HL-60 (cell line): ENCODE measurements around the gene SPOP.

Source experiments
- GABPA ChIP-seq: IDR thresholded peaks from 2 replicates; pipeline ENCODE4 v1.6.1; 2012; ENCODE audit warnings: low read depth
- POLR2AphosphoS5 ChIP-seq: IDR thresholded peaks from 2 replicates; pipeline ENCODE4 v1.6.1; 2012; ENCODE audit warnings: low read depth
- TF ChIP-seq, protein P1 (sequence below): IDR thresholded peaks from one replicate; pipeline ENCODE4 v1.5.1; 2011; ENCODE audit warnings: low read length, control low read depth, inconsistent platforms; ENCODE audit not compliant: insufficient read depth
- TF ChIP-seq, protein P2 (sequence below): IDR thresholded peaks from 2 replicates; pipeline ENCODE4 v1.6.1; 2012; ENCODE audit warnings: low read depth; ENCODE audit not compliant: insufficient replicate concordance

DNA sequence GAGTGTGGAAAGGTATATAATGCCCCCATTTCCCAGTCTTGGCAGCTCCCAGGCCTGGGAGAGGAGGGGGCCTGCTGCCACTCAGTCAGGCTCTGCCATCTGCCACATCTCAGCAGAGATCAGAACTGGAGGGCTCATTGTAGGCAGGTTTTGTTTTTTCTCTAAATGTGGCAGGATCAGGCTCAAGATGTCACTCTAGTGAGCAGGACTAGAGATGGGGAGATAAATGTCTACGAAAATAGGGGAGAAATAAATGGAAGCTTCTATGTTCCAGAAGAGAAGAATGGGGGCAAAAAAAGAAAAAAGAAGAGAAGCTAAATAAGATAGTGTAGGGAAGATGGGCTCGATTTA, 88.3 kb downstream of the SPOP start:
- TF ChIP-seq, protein P1, sequence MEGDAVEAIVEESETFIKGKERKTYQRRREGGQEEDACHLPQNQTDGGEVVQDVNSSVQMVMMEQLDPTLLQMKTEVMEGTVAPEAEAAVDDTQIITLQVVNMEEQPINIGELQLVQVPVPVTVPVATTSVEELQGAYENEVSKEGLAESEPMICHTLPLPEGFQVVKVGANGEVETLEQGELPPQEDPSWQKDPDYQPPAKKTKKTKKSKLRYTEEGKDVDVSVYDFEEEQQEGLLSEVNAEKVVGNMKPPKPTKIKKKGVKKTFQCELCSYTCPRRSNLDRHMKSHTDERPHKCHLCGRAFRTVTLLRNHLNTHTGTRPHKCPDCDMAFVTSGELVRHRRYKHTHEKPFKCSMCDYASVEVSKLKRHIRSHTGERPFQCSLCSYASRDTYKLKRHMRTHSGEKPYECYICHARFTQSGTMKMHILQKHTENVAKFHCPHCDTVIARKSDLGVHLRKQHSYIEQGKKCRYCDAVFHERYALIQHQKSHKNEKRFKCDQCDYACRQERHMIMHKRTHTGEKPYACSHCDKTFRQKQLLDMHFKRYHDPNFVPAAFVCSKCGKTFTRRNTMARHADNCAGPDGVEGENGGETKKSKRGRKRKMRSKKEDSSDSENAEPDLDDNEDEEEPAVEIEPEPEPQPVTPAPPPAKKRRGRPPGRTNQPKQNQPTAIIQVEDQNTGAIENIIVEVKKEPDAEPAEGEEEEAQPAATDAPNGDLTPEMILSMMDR, result no peak
- TF ChIP-seq POLR2AphosphoS5 (no peak), GABPA (no peak)
- TF ChIP-seq, protein P2, sequence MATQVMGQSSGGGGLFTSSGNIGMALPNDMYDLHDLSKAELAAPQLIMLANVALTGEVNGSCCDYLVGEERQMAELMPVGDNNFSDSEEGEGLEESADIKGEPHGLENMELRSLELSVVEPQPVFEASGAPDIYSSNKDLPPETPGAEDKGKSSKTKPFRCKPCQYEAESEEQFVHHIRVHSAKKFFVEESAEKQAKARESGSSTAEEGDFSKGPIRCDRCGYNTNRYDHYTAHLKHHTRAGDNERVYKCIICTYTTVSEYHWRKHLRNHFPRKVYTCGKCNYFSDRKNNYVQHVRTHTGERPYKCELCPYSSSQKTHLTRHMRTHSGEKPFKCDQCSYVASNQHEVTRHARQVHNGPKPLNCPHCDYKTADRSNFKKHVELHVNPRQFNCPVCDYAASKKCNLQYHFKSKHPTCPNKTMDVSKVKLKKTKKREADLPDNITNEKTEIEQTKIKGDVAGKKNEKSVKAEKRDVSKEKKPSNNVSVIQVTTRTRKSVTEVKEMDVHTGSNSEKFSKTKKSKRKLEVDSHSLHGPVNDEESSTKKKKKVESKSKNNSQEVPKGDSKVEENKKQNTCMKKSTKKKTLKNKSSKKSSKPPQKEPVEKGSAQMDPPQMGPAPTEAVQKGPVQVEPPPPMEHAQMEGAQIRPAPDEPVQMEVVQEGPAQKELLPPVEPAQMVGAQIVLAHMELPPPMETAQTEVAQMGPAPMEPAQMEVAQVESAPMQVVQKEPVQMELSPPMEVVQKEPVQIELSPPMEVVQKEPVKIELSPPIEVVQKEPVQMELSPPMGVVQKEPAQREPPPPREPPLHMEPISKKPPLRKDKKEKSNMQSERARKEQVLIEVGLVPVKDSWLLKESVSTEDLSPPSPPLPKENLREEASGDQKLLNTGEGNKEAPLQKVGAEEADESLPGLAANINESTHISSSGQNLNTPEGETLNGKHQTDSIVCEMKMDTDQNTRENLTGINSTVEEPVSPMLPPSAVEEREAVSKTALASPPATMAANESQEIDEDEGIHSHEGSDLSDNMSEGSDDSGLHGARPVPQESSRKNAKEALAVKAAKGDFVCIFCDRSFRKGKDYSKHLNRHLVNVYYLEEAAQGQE, result no peak
